Trophoblast cell (in vitro differentiated cells and primary cell): Measurements from ENCODE around the gene CHKA.

ENCODE experiments used
- DNase-seq, 2 donors: peaks; one replicate each; pipeline ENCODE4 v3.0.0-alpha.2; 2016
- H2AFZ ChIP-seq: 2 replicates; pipeline ENCODE4 v1.6.1; 2013; ENCODE audit warnings: low read length, moderate library complexity, mild to moderate bottlenecking; ENCODE audit not compliant: insufficient read depth, poor library complexity
- H2AK5ac ChIP-seq: 2 replicates; pipeline ENCODE4 v1.6.1; 2013; ENCODE audit warnings: mild to moderate bottlenecking, low read length
- H2BK120ac ChIP-seq: 2 replicates; pipeline ENCODE4 v1.6.1; 2013; ENCODE audit warnings: low read length, mild to moderate bottlenecking, moderate library complexity; ENCODE audit not compliant: insufficient read depth, poor library complexity
- H2BK12ac ChIP-seq: 2 replicates; pipeline ENCODE4 v1.6.1; 2013; ENCODE audit warnings: mild to moderate bottlenecking, low read length, moderate library complexity
- H2BK5ac ChIP-seq: 2 replicates; pipeline ENCODE4 v1.6.1; 2013; ENCODE audit warnings: low read length, low read depth, moderate library complexity, mild to moderate bottlenecking; ENCODE audit not compliant: poor library complexity
- H3K14ac ChIP-seq: 2 replicates; pipeline ENCODE4 v1.6.1; 2013; ENCODE audit warnings: mild to moderate bottlenecking, low read length
- H3K18ac ChIP-seq: 2 replicates; pipeline ENCODE4 v1.6.1; 2013; ENCODE audit warnings: mild to moderate bottlenecking, low read length
- H3K23ac ChIP-seq: 2 replicates; pipeline ENCODE4 v1.6.1; 2013; ENCODE audit warnings: low read length
- H3K27ac ChIP-seq: 2 replicates; pipeline ENCODE4 v1.5.1; 2013; ENCODE audit warnings: low read depth, mild to moderate bottlenecking, inconsistent platforms, low read length, moderate library complexity
- H3K27me3 ChIP-seq: 2 replicates; pipeline ENCODE4 v1.6.1; 2013; ENCODE audit warnings: inconsistent platforms, mild to moderate bottlenecking, low read length, moderate library complexity; ENCODE audit not compliant: insufficient read depth
- H3K36me3 ChIP-seq, 2 experiments: 1 replicate in 1 of 2; 2 replicates in 1 of 2; pipeline ENCODE4 v1.6.1; 2013; ENCODE audit warnings: low read length in 2 of 2, mild to moderate bottlenecking in 2 of 2, moderate library complexity in 1 of 2; ENCODE audit not compliant: insufficient read depth in 2 of 2, control insufficient read depth in 1 of 2
- H3K4ac ChIP-seq: 2 replicates; pipeline ENCODE4 v1.6.1; 2013; ENCODE audit warnings: low read depth, mild to moderate bottlenecking, low read length, moderate library complexity
- H3K4me1 ChIP-seq, 2 experiments: 1 replicate in 1 of 2; 2 replicates in 1 of 2; pipeline ENCODE4 v1.6.1; 2013; ENCODE audit warnings: low read length in 2 of 2, mild to moderate bottlenecking in 2 of 2, moderate library complexity in 1 of 2; ENCODE audit not compliant: insufficient read depth in 2 of 2, control insufficient read depth in 1 of 2
- H3K4me2 ChIP-seq: 2 replicates; pipeline ENCODE4 v1.6.1; 2013; ENCODE audit warnings: inconsistent platforms, mild to moderate bottlenecking, low read length, moderate library complexity
- H3K4me3 ChIP-seq: 2 replicates; pipeline ENCODE4 v1.5.1; 2013; ENCODE audit warnings: mild to moderate bottlenecking, low read depth, low read length, inconsistent platforms
- H3K79me1 ChIP-seq: one replicate; pipeline ENCODE4 v1.6.1; 2013; ENCODE audit warnings: low read length
- H3K79me2 ChIP-seq: 2 replicates; pipeline ENCODE4 v1.6.1; 2013; ENCODE audit warnings: low read length, mild to moderate bottlenecking; ENCODE audit not compliant: control insufficient read depth, insufficient read depth, poor library complexity
- H3K9ac ChIP-seq: 2 replicates; pipeline ENCODE4 v1.6.1; 2013; ENCODE audit warnings: mild to moderate bottlenecking, low read length
- H3K9me3 ChIP-seq: 2 replicates; pipeline ENCODE4 v1.6.1; 2013; ENCODE audit warnings: low read depth, mild to moderate bottlenecking, control low read depth, inconsistent platforms, low read length; ENCODE audit not compliant: insufficient read depth
- H4K12ac ChIP-seq: 2 replicates; pipeline ENCODE4 v1.6.1; 2013; ENCODE audit warnings: low read depth, mild to moderate bottlenecking, low read length, moderate library complexity
- H4K8ac ChIP-seq: 2 replicates; pipeline ENCODE4 v1.6.1; 2013; ENCODE audit warnings: low read depth, mild to moderate bottlenecking, low read length, moderate library complexity
- H4K91ac ChIP-seq: one replicate; pipeline ENCODE4 v1.6.1; 2013; ENCODE audit warnings: low read depth, mild to moderate bottlenecking, low read length, moderate library complexity
- WGBS: extraction: QIAGEN DNeasy Blood & Tissue Kit; methylation state at CpG from one replicate; pipeline ENCODE4 v1.1.7; 2013; ENCODE audit warnings: missing lambda C conversion rate; ENCODE audit not compliant: insufficient read length, insufficient coverage; ENCODE audit errors: extremely low coverage; 5-methylcytosine and 5-hydroxymethylcytosine counted together

CHKA gene

DNA sequence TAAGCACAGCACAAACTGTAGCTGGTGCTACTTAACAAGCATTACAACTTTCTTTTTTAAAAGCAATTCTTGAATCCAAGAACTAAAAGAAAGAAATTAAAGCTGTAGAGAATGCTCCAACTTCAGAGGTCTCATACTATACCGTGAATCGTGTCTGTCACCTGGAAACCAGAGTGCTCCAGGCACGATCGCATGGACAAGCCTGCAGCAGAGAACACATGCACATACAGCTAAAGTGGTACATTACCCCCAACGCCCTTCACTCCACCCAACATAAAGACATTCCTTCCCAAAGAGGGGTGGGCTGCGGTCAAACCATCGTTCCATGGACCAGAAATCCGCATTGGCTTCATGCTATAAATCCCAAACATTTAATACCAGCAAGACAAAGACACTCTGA is 31.5 kb downstream of the CHKA start:
- Histone ChIP-seq H2BK120ac (no peak overlapping the region), H4K12ac (no peak overlapping the region), H3K4me3 (no peak overlapping the region), H3K27ac (no peak overlapping the region), H3K9me3 (no peaks in the 10 kb centered on the region), H2BK12ac (no peak overlapping the region), H2BK5ac (no peak overlapping the region), H3K14ac (no peak overlapping the region), H3K4ac (no peak overlapping the region), H2AFZ (no peak overlapping the region), H3K4me2 (no peak overlapping the region), H2AK5ac (no peak overlapping the region), H3K9ac (no peak overlapping the region), H3K27me3 (no peaks in the 10 kb centered on the region), H3K18ac (no peak overlapping the region), H4K91ac (no peak overlapping the region), H4K8ac (no peak overlapping the region), H3K79me1 (no peaks in the 10 kb centered on the region), H3K4me1 (no peaks in the 10 kb centered on the region), H3K23ac (no peak overlapping the region), H3K36me3 (peaks cover 4% of the 10 kb centered on the region in 2 experiments), H3K79me2 (no peaks in the 10 kb centered on the region)
- DNase-seq, result no peak
- WGBS, result no CpG with 5 or more reads among the region's 8 CpGs

DNA sequence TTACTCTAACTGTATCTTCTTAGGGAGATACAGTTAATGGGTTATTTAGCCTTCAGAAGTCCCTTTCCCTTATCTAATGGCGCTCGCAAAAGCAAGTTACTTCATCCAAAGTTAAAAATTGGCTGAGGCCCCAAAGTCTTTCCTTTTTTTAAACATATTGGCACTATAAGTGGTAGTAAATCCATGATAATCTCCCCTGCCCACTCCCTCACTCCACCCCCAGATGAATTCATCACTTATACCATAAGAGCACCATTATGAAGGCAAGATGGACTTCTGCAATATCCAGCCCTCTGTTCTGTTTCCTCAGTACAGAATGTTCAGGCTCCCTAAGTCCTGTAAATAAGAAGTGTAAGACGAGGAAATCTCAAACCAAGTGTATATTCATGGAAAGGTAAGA is 37.7 kb downstream of the CHKA start:
- no peak for DNase-seq
- Histone ChIP-seq H3K4ac (no peak overlapping the region), H2AFZ (no peak overlapping the region), H2BK5ac (no peak overlapping the region), H3K23ac (no peak overlapping the region), H3K18ac (no peak overlapping the region), H4K12ac (no peak overlapping the region), H2AK5ac (no peak overlapping the region), H3K9me3 (no peaks in the 10 kb centered on the region), H3K79me1 (no peaks in the 10 kb centered on the region), H3K4me1 (no peaks in the 10 kb centered on the region), H3K36me3 (peaks cover 14 to 21% of the 10 kb centered on the region in 2 experiments), H3K27me3 (no peaks in the 10 kb centered on the region), H2BK120ac (no peak overlapping the region), H3K79me2 (peaks cover 3% of the 10 kb centered on the region), H4K8ac (no peak overlapping the region), H3K4me3 (no peak overlapping the region), H2BK12ac (no peak overlapping the region), H3K4me2 (no peak overlapping the region), H3K27ac (no peak overlapping the region), H4K91ac (no peak overlapping the region), H3K14ac (no peak overlapping the region), H3K9ac (no peak overlapping the region)
- no CpG with 5 or more reads among the region's 3 CpGs for WGBS

GRCh38 chr11:68082481-68082880 is 38.7 kb downstream of the CHKA start:
- no peak overlapping the region for H2BK5ac ChIP-seq

GRCh38 chr11:68081691-68082090 is 39.5 kb downstream of the CHKA start:
- Histone ChIP-seq H4K12ac (no peak overlapping the region), H3K9ac (no peak overlapping the region), H2AFZ (no peak overlapping the region), H2BK12ac (no peak overlapping the region), H3K27me3 (no peaks in the 10 kb centered on the region), H3K14ac (no peak overlapping the region), H2BK5ac (no peak overlapping the region), H3K4me3 (no peak overlapping the region), H3K4me2 (no peak overlapping the region), H4K8ac (no peak overlapping the region), H3K79me1 (no peaks in the 10 kb centered on the region), H3K18ac (no peak overlapping the region), H3K23ac (no peak overlapping the region), H3K79me2 (peaks cover 5% of the 10 kb centered on the region), H3K4me1 (no peaks in the 10 kb centered on the region), H4K91ac (no peak overlapping the region), H2AK5ac (no peak overlapping the region), H3K36me3 (peaks cover 14 to 27% of the 10 kb centered on the region in 2 experiments), H3K4ac (no peak overlapping the region), H3K9me3 (no peaks in the 10 kb centered on the region), H2BK120ac (no peak overlapping the region), H3K27ac (peak overlapping the region; percentile 8)
- no CpG with 5 or more reads among the region's 9 CpGs for WGBS
- DNase-seq, result no peak

More at GRCh38 chr11:68082481-68082880, 38.7 kb downstream of the CHKA start:
- Histone ChIP-seq H3K79me2 (peaks cover 4% of the 10 kb centered on the region), H3K27ac (no peak overlapping the region), H3K4ac (no peak overlapping the region), H3K4me2 (no peak overlapping the region), H3K23ac (no peak overlapping the region), H3K4me1 (no peaks in the 10 kb centered on the region), H2AFZ (no peak overlapping the region), H3K79me1 (no peaks in the 10 kb centered on the region), H3K36me3 (peaks cover 14 to 26% of the 10 kb centered on the region in 2 experiments), H3K27me3 (no peaks in the 10 kb centered on the region), H3K9me3 (no peaks in the 10 kb centered on the region), H3K14ac (no peak overlapping the region), H3K18ac (no peak overlapping the region), H2BK120ac (no peak overlapping the region), H3K9ac (no peak overlapping the region), H2BK12ac (no peak overlapping the region), H2AK5ac (no peak overlapping the region), H4K91ac (no peak overlapping the region), H4K12ac (no peak overlapping the region), H3K4me3 (no peak overlapping the region), H4K8ac (no peak overlapping the region)
- no CpG with 5 or more reads among the region's 3 CpGs for WGBS
- DNase-seq, result no peak
